SU-DHL-6 (cell line): ENCODE measurements around the gene SIL1.

Experiments
- H2AFZ ChIP-seq: fragments of 200-600 bp; sonication (generic); 2 replicates; pipeline ENCODE4 v1.6.1; 2014; ENCODE audit warnings: low read depth, mild to moderate bottlenecking, moderate library complexity, mixed read lengths, antibody characterized with exemption, low read length; ENCODE audit not compliant: severe bottlenecking
- H3F3A ChIP-seq: fragments of 200-600 bp; shearing (Covaris generic); 2 replicates; pipeline ENCODE4 v1.6.0; 2016; ENCODE audit warnings: antibody characterized with exemption, mild to moderate bottlenecking; ENCODE audit not compliant: insufficient read depth
- H3K27ac ChIP-seq: fragments of 200-600 bp; sonication (generic); 2 replicates; pipeline ENCODE4 v1.5.1; 2016; ENCODE audit warnings: low read depth, mild to moderate bottlenecking, low read length, moderate library complexity, mixed read lengths
- H3K27me3 ChIP-seq: fragments of 200-600 bp; sonication (generic), shearing (Covaris generic); 2 replicates; pipeline ENCODE4 v1.6.0; 2014; ENCODE audit warnings: mild to moderate bottlenecking, low read length
- H3K36me3 ChIP-seq: fragments of 200-600 bp; sonication (generic); 2 replicates; pipeline ENCODE4 v1.6.1; 2014; ENCODE audit warnings: mild to moderate bottlenecking, low read length, mixed read lengths
- H3K4me2 ChIP-seq: fragments of 300-600, 200-600 bp; shearing (Covaris generic), sonication (generic); 2 replicates; pipeline ENCODE4 v1.6.0; 2014; ENCODE audit warnings: low read length, low read depth, mild to moderate bottlenecking; ENCODE audit not compliant: poor library complexity, severe bottlenecking
- H3K4me3 ChIP-seq: fragments of 200-600 bp; sonication (generic); 2 replicates; pipeline ENCODE4 v1.5.1; 2014; ENCODE audit warnings: antibody characterized with exemption, low read length, mild to moderate bottlenecking, mixed read lengths; ENCODE audit not compliant: insufficient read depth, poor library complexity, severe bottlenecking
- H3K79me2 ChIP-seq: fragments of 200-600 bp; sonication (generic); 2 replicates; pipeline ENCODE4 v1.6.1; 2014; ENCODE audit warnings: mild to moderate bottlenecking, low read length, moderate library complexity; ENCODE audit not compliant: insufficient read depth
- H3K9ac ChIP-seq: fragments of 200-600 bp; sonication (generic); 2 replicates; pipeline ENCODE4 v1.7.0; 2014; ENCODE audit warnings: mild to moderate bottlenecking, low read length
- H3K9me2 ChIP-seq: fragments of 200-600 bp; sonication (generic); replicated peaks from 2 replicates; pipeline ENCODE4 v1.6.1; 2014; ENCODE audit warnings: low read length; ENCODE audit not compliant: insufficient read depth
- H3K9me3 ChIP-seq: fragments of 200-600 bp; sonication (generic); 2 replicates; pipeline ENCODE4 v1.6.1; 2014; ENCODE audit warnings: low read length, mixed read lengths; ENCODE audit not compliant: insufficient read depth
- H4K20me1 ChIP-seq: fragments of 200-600 bp; sonication (generic); 2 replicates; pipeline ENCODE4 v1.6.1; 2014; ENCODE audit warnings: low read depth, mild to moderate bottlenecking, antibody characterized with exemption, low read length, moderate library complexity, mixed read lengths
- EZH2phosphoT487 ChIP-seq: fragments of 200-600 bp; sonication (generic), shearing (Covaris generic); conservative IDR thresholded peaks from 2 replicates; pipeline ENCODE4 v1.6.1; 2018; ENCODE audit warnings: mild to moderate bottlenecking, antibody characterized with exemption, low read length, moderate library complexity, mixed read lengths
- TF ChIP-seq, protein P1 (sequence below): fragments of 200-600 bp; sonication (generic); IDR thresholded peaks from one replicate; pipeline ENCODE4 v1.5.1; 2017; ENCODE audit warnings: antibody characterized with exemption, mild to moderate bottlenecking, low read length, moderate library complexity; ENCODE audit not compliant: insufficient read depth, poor library complexity, severe bottlenecking

Gene SIL1

DNA sequence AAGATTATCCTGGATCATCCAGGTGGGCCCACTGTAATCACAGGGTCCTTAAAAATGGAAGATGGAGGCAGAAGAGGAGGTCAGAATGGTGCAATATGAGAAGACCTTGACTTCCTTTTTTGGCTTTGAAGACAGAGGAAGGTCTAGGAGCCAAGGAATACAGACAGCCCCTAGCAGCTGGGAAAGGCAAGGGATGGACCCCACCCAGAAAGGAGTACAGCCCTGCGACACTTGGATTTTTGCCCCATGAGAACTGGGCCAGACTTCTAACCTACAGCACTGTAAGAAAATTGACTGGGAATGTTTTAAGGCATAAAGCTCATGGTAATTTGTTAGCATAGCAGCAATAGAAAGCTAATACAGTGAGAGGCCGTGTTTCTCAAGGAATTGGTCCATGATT, 256.1 kb downstream of the SIL1 start:
- H3K27me3 ChIP-seq, result no peaks in the 10 kb centered on the region
- H3K36me3 ChIP-seq, result no peaks in the 10 kb centered on the region
- no peak overlapping the region for H3K4me2 ChIP-seq
- H4K20me1 ChIP-seq, result no peaks in the 10 kb centered on the region
- H3K27ac ChIP-seq, result no peak overlapping the region
- TF ChIP-seq EZH2phosphoT487, result no peak
- TF ChIP-seq, protein P1, sequence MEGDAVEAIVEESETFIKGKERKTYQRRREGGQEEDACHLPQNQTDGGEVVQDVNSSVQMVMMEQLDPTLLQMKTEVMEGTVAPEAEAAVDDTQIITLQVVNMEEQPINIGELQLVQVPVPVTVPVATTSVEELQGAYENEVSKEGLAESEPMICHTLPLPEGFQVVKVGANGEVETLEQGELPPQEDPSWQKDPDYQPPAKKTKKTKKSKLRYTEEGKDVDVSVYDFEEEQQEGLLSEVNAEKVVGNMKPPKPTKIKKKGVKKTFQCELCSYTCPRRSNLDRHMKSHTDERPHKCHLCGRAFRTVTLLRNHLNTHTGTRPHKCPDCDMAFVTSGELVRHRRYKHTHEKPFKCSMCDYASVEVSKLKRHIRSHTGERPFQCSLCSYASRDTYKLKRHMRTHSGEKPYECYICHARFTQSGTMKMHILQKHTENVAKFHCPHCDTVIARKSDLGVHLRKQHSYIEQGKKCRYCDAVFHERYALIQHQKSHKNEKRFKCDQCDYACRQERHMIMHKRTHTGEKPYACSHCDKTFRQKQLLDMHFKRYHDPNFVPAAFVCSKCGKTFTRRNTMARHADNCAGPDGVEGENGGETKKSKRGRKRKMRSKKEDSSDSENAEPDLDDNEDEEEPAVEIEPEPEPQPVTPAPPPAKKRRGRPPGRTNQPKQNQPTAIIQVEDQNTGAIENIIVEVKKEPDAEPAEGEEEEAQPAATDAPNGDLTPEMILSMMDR, result no peak
- H3K4me3 ChIP-seq, result no peak overlapping the region
- no peak overlapping the region for H2AFZ ChIP-seq
- no peaks in the 10 kb centered on the region for H3K79me2 ChIP-seq
- no peaks in the 10 kb centered on the region for H3F3A ChIP-seq
- no peaks in the 10 kb centered on the region for H3K9me3 ChIP-seq
- H3K9ac ChIP-seq, result no peak overlapping the region
- no peaks in the 10 kb centered on the region for H3K9me2 ChIP-seq

DNA sequence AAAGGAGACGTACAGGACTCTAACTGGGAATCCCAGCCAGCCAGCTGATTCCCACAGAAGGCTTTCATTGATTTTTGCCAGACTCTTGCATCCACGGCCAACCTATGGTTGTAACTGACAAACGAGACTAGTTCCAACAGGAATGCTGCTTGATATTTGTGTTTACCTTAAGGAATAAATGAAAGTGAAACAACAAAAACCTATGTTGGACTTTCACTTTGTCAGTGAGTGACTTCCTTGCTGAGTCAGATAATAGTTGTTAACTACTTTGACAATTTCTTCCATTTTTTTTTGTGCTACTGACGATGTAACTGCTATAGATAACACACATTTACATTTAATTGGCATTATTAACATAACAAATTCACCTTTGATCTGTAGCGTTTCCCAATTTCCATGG, 259.6 kb downstream of the SIL1 start:
- no peak overlapping the region for H3K9ac ChIP-seq
- no peaks in the 10 kb centered on the region for H3F3A ChIP-seq

DNA sequence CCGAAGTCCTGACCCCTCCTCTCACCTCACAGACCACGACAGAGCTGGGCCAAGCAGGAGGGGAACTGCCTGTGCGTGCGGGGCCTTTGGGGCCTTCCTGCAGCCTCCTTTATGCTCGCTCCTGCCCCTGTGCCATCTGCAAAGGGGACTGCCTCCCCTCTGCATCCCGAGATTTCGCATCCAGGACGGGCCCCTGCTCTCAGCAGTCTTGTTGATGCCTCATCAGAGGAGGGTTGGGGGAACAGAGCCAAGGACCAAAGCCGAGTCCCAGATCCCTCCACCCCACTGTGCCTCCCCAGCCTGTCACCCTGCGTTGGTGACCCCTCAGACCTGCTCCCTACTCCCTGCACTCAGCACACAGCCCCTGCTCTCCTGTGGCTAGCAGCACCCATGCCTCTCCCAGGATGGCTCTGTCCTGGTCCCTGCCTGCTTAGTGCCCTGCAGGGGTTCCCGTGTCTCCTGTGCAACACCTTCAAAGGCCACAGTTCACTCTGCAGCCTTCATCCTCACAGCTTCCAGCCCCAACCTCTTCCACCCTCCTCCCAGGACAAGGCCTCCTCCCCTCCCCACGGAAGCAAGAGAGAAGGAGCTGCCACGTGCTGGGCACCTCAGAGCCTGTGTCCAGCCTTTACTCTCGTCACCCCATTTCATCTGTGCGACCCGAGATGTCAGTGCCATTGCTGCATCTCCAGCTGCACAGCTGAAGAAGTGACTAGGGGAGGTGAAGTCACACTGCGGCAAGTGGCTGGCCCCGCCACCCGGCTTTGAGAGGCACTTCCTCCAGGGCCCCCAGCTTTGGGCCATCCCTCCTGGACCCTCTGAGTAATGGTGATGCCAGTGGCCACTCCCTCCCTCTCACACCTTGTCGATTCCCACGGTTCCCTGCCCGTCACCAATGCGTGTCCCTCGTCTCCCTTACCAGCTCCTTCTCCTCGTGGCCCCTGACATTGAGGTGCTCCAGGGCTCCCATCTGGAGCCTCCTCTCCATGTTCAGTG, 260.5 kb downstream of the SIL1 start:
- H2AFZ ChIP-seq, result no peak overlapping the region
- H4K20me1 ChIP-seq, result no peaks in the 10 kb centered on the region
- TF ChIP-seq, protein P1, result no peak
- no peak for TF ChIP-seq EZH2phosphoT487
- H3K9me3 ChIP-seq, result no peaks in the 10 kb centered on the region
- no peak overlapping the region for H3K4me3 ChIP-seq
- no peaks in the 10 kb centered on the region for H3K79me2 ChIP-seq
- H3K4me2 ChIP-seq, result no peak overlapping the region
- no peaks in the 10 kb centered on the region for H3F3A ChIP-seq
- H3K36me3 ChIP-seq, result no peaks in the 10 kb centered on the region
- no peaks in the 10 kb centered on the region for H3K9me2 ChIP-seq
- H3K9ac ChIP-seq, result no peak overlapping the region
- no peaks in the 10 kb centered on the region for H3K27me3 ChIP-seq
- H3K27ac ChIP-seq, result no peak overlapping the region

More for the DNA sequence above, 259.6 kb downstream of the SIL1 start:
- no peaks in the 10 kb centered on the region for H3K9me3 ChIP-seq
- no peaks in the 10 kb centered on the region for H4K20me1 ChIP-seq
- no peak overlapping the region for H2AFZ ChIP-seq
- H3K79me2 ChIP-seq, result no peaks in the 10 kb centered on the region
- no peak overlapping the region for H3K4me3 ChIP-seq
- no peaks in the 10 kb centered on the region for H3K27me3 ChIP-seq
- H3K9me2 ChIP-seq, result no peaks in the 10 kb centered on the region
- H3K4me2 ChIP-seq, result no peak overlapping the region
- H3K36me3 ChIP-seq, result no peaks in the 10 kb centered on the region
- TF ChIP-seq EZH2phosphoT487, result no peak
- TF ChIP-seq, protein P1, result no peak
- no peak overlapping the region for H3K27ac ChIP-seq
